HS-5 (cell line): ENCODE data around the gene CLSTN1.
"Not testable (repeated sequence)": the region's sequence is repeated elsewhere in the genome, so short reads cannot be mapped to it uniquely, and the experiment has no call there.

Source experiments
- DNase-seq: peaks from one replicate; pipeline ENCODE4 v3.0.0-alpha.2; 2012; ENCODE audit warnings: low read depth

Gene CLSTN1

GRCh38 chr1:9761855-9762254 is 61.9 kb downstream of the CLSTN1 start:
- no peak for DNase-seq

GRCh38 chr1:9760824-9761223 is 62.9 kb downstream of the CLSTN1 start:
- DNase-seq: no peak

GRCh38 chr1:9759939-9760338 is 63.8 kb downstream of the CLSTN1 start:
- DNase-seq: no peak

- DNase-seq: no peak
Observed at GRCh38 chr1:9758559-9759121, 65.1 kb downstream of the CLSTN1 start.

GRCh38 chr1:9755441-9755995 is 68.2 kb downstream of the CLSTN1 start:
- DNase-seq: no peak

GRCh38 chr1:9753121-9753531 is 70.6 kb downstream of the CLSTN1 start:
- peak; percentile 25 for DNase-seq

GRCh38 chr1:9751971-9752370 is 71.8 kb downstream of the CLSTN1 start:
- no peak for DNase-seq

GRCh38 chr1:9749361-9749760 is 74.4 kb downstream of the CLSTN1 start:
- no peak for DNase-seq

- DNase-seq: not testable (repeated sequence)
Observed at GRCh38 chr1:9748391-9748790, 75.4 kb downstream of the CLSTN1 start.

GRCh38 chr1:9746651-9747050 is 77.1 kb downstream of the CLSTN1 start:
- DNase-seq: no peak

GRCh38 chr1:9746211-9746610 is 77.6 kb downstream of the CLSTN1 start:
- DNase-seq: no peak

GRCh38 chr1:9744106-9744799 is 79.5 kb downstream of the CLSTN1 start:
- no peak for DNase-seq

- no peak for DNase-seq
Observed at GRCh38 chr1:9737671-9738070, 86.1 kb downstream of the CLSTN1 start.

- no peak for DNase-seq
Observed at GRCh38 chr1:9737057-9737456, 86.7 kb downstream of the CLSTN1 start.

GRCh38 chr1:9736241-9736640 is 87.5 kb downstream of the CLSTN1 start:
- no peak for DNase-seq

- DNase-seq: no peak
Observed at GRCh38 chr1:9735800-9736199, 88.0 kb downstream of the CLSTN1 start.

GRCh38 chr1:9733160-9733789 is 90.5 kb downstream of the CLSTN1 start:
- DNase-seq: no peak

GRCh38 chr1:9732123-9732971 is 91.4 kb downstream of the CLSTN1 start:
- no peak for DNase-seq

GRCh38 chr1:9731561-9731960 is 92.2 kb downstream of the CLSTN1 start:
- no peak for DNase-seq

GRCh38 chr1:9731051-9731537 is 92.7 kb downstream of the CLSTN1 start:
- no peak for DNase-seq

GRCh38 chr1:9730096-9730901 is 93.5 kb downstream of the CLSTN1 start:
- no peak for DNase-seq
